Activated CD8-positive, alpha-beta memory T cell treated with anti-CD3 and anti-CD28 coated beads, Interleukin-2, amount 50 U/mL, for 1 hour (primary cell): ENCODE results near the gene MYO5B.
"Not testable (repeated sequence)": the region's sequence is repeated elsewhere in the genome, so short reads cannot be mapped to it uniquely, and the experiment has no call there.

Experiments
- DNase-seq: peaks from one replicate; pipeline ENCODE4 v3.0.0-alpha.2; 2020; ENCODE audit errors: extremely low read depth

Gene MYO5B

DNA sequence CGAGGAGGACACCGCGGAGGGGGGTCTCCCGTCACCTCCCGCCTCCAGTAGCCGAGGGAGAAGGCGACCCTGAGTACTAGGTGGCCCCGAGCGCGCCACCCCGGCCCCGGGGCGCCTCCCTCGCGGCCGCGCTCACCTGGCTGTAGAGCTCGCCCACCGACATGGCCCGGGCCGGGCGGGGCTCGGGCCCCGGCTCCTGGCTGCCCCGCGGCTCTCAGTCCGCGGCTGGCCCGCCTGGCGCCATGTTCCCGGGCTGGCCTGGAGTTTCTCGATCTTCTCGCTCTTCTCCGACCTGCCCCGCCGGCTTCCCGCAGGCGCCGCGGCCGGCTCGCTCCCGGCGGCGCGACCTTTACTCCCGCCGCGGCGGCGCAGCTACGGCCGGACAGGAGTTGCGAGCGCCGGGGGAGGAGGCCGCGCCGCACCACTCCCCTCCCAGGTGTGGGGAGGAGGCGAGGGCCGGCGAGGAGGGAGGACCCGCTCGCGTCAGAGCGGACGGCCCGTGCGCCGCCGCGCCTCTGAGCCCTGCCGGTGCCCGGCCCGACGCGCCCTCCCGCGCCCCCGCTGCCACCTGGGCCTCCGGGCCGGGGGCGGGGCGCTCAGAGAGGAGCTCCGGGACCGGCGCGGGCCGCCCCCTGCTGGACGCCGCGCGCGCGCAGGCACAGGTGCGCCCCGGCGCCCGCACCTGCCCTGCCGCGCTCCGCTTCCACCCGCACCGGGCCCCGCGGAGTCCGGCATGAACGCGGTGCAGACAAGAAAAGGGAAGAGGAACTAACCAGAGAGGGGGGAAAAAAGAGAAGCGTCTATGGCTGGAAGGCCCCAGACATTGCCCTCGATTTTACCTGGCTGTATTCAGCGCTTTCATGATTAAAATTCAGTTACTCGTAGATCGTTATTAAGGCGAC lies at the start of gene MYO5B:
Gene MYO5B, minus strand, starts transcription at position 517 of the 902 bp plus-strand sequence. Its CDS starts 354 bp downstream, at position 163.
- DNase-seq: no peak

DNA sequence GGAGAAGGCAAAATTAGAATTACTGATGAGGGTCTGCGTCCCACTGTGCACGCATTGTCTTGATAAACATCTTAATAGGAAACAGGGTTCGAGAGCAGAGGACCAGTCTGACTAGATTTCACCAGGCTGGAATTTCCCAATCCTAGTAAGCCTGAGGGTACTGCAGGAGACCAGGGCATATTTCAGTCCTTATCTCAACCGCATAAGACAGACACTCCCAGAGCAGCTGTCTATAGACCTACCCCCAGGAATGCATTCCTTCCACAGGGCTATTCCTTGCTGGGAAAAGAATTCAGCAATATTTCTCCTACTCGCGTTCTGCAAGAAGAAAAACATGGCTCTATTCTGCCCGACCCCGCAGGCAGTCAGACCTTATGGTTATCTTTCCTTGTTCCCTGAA lies 46.8 kb upstream of the MYO5B start:
- DNase-seq: not testable (repeated sequence)

DNA sequence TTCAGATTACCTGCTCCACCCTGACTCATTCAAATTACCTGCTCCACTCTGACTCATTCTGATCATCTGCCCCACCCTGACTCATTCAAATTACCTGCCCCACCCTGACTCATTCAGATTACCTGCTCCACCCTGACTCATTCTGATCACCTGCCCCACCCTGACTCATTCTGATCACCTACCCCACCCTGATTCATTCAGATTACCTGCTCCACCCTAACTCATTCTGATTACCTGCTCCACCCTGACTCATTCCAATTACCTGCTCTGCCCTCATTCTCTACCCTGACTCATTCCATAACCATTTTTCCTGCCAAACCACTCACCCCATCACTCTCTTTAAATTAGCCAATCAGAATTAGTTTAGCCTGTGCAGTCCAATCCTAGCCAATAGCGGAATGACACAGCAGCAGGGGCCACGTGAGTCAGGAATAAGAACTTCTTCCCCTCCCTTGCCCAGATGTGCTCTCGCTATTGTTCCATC lies 45.2 kb upstream of the MYO5B start:
- DNase-seq: no peak

DNA sequence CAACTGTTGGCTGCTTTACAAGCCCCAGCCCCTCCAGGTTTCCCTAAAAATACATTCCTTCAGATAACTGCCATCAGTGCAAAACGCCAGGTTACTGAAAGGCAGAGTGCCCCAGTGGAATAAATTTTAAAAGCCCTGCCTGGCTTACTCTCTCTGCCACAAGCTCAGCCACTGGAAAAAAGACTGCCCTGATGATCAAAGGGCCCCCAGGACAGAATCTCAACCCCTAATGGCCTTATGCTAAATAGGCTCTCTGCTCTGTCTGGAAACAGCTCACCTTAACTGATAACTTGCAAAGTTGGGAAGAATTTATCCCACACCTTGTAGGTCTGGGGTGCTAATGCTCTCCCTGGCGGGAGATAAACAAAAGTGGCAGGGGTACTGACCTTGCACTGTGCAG lies 37.5 kb upstream of the MYO5B start:
- DNase-seq: no peak

DNA sequence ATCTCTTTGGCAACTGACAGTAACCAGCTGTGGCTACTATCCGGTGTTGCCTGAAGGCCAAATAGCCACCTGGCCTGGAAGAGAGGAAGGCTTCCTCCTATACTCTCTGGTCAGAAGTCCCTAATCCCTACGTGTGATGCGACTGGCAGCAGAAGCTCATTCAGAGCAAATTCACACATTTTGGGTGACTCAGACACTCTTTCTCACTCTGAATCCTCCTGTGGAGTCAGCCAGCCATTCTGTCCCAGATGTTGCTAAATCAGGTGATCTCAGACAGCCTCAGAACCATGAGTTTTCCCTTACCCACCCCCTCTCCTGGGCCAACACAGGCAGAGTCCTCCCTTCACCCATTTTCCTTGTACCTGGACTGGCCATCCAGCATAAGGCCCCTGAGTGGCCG lies 36.7 kb upstream of the MYO5B start:
- DNase-seq: no peak

DNA sequence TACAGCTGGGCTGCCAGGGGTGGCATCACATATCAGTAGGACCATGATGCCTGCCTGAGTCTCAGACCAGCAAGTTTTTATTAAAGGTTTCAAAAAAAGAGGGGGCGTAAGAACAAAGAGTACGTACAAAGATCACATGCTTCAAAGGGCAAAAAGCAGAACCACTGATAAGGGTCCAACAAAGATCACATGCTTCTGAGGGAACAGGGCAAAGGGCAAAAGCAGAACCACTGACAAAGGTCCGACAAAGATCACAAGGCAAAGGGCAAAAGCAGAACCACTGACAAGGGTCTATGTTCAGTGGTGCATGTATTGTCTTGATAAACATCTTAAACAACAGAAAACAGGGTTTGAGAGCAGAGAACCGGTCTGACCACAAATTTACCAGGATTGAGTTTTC lies 25.3 kb upstream of the MYO5B start:
- not testable (repeated sequence) for DNase-seq

DNA sequence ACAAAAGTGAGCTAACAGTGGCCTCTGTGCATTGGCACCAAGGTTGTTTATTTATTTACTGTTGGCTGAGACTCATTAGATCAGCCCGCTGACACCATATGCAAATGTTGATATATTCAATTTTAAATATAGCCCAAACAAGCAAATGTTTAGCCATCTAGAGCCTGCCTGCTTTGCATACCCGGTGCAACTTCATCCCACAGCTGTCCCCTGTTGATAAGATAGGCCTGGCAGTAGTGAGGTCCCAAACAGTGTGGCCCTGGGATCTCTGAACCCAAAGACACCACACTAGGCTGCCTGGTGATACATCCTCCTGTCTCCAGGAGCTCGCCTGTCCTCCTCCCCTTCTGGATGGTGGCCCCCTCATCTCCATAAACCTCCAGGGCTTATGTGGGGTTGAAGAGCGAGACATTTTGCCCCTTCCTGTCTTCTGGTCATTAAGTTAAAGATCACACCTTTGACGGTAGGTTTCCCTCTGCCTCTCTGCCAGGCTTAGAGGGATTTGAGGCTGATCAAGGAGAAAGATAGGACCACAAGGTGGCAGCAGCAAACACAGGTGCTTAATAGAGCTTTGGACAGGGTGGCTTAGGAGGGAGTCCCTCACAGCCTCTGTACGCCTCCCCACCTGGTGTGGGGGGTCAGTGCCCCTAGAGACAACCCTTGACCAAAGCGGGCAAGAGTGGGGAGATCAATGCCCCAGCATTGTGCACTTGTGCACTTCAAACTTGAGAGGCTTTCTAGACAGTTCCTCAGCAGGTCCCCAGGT lies 23.7 kb upstream of the MYO5B start:
- no peak for DNase-seq

DNA sequence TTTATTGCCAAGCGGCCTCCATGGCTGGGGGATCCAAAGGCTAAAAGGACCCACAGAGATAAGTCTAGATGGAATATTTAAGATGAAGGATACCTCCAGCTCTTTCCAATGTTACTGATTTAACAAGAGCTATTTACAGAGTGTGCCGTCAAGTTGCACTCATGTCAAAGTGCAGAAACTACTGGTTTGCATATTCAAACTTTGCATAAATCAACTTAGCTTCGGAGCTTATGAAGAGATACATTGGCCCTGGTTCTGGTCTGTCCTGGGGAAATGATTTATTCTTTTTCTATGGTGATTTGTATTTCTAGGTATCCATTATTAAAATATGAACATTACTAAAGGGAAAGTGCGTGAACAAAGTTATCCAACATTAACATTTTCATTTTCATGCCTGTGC lies 14.4 kb upstream of the MYO5B start:
- DNase-seq: no peak

DNA sequence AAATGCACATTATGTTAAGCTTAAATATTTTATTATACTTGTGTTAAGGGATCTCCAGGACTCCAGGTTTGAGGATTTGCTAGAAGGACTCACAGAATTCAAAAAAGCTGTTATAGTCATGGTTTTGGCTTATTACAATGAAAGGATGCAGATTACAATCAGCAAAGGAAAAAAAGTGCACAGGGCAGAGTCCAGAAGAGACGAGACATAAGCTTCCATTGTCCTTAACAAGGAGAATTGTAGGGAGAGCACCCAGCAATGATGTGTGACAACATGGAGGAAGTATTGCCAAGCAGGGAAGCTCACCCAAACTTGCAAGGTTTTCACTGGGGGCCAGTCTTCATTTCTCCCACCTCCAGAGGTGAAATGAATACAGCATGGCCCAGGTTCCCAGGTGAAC lies 12.8 kb upstream of the MYO5B start:
- DNase-seq: no peak

DNA sequence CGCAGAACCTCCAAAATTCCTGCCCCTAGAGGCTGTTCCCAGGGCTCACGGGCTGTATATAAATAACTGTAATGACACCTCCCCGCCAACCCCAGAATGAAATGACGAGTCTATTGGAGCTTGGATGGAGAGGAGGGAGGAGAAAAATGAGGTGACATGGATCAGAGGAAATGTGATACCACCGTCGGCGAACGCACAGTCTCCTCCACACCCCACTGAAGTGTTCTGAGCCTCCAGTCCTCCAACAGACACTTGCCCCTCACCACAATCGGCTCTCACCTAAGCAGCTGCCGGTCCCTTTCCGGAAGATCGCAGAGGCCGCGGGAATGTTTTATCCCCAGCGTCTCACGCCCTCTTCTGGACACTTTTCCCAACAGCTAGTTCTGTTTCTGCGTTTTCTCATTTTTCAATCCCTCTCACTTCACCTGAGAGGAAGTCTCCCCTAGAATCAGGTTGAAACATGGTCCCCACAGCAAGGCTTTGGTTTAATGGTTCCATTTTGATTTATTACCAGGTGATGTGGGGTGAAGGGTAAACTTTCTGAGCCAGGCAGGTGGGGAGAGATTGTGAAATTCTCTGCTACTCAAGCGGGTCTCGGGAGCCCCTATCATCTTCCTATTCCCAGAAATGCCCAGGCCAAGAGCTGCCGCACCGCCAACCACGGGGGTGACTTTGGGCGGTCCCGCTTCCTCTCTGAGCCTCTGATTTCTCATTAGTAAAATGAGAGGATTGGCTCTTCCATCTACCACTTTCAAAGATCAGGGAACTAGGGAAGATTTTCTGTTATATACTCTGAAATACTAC lies 9.1 kb upstream of the MYO5B start:
- DNase-seq: no peak

DNA sequence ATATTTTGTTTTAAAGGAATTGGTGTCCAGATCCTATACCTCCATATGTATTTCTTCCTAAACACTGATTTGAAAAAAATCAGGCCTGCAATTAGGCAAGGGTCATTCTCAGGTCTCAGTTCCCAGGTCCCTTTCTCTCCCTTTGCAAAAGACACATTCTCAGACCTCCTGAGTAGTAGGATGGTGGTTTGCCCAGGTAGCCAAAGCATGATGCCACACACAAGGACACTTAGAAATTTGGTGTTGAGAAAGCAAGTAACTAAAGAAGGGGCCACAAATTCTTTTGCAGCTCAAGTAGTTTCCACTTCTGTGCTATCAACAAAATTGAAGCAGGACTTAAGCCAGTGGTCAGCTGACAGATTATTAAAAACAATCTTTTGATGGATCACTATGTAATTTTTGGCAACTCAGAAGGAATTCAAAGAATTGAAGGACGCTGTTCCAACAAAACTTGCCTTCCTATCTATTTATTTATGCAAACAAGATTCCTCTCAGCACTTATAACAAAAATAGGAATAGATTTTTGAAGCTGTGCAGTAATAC lies 6.6 kb upstream of the MYO5B start:
- DNase-seq: no peak

DNA sequence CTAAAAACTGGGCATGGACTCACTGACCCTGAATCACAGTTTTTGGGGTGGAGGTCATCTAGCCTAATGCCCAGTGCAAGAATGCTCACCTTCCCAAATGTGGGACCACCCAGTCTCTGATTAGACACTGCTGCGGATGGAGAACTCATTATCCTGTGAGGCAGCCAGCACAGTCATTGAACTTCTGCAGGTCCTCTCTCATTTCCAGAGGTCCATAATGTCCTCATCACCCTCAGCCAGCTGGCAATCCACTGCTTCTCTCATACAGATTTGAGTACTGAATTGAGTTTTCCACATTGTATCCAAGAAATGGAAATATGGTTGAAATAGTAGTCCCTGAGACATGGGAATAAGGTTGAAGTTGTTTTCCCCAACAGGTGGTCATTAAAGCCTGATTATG lies 5.0 kb upstream of the MYO5B start:
- no peak for DNase-seq

DNA sequence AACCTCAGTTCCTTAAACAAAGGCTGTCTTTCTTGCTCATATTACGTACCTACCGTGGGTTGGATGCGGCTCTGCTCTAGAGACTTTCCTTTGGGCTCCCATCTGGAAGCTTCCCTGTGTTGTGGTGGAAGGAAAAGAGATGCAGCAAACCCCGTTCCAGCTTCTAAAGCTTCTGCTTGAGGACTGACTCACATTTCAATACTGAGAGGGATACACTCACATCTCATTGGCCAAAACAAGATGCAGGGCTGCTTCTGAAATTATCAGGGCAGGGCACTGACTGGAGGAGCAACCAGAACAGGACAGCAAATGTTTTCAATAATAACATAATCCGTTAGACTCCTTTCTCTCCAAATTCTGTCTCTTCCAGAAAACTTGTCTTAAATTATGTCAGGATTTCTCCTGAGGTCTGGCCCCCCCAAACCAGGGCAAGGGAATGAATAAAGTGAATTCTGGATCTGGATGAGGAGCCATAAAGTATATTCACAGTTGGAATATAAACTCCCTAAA lies 4.5 kb upstream of the MYO5B start:
- DNase-seq: no peak

DNA sequence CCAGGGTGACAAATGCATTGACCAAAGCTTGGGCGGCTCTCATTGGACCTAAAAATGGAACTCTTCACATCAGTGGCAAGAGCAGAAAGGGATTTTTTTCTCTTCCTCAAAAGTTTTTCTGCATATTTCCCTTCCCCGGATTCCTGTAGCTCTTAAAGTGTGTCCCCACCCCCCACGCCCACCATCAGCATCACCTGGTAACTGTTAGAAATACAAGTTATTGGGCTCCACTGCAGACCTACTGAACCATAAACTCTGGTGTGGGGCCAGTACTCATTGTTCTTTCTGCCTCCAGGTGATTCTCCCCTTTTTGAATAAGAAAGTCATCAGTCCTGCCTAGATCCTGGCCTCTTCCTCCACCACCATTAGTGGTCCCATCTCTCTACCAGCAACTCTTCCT lies 1.3 kb upstream of the MYO5B start:
- DNase-seq: no peak

DNA sequence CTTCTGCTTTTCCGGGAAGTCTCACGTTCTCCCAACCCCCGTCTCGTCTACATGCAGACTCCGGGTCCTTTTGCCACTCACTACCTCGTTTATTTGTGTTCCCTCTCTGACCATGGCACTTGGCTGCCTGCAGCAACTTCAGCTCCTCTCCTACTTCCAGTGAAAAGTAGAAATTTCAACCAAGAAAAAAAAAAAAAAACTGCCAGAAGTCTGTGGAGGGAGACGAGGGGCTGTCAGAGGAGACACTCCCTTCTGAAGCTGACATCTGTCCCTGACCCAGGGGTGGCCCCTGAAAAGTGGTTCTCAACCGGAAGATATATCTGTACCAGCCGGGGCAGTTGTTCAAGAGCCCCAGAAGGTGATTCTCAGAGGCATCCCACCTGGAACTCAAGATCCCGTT lies 742 bp upstream of the MYO5B start:
- no peak for DNase-seq

DNA sequence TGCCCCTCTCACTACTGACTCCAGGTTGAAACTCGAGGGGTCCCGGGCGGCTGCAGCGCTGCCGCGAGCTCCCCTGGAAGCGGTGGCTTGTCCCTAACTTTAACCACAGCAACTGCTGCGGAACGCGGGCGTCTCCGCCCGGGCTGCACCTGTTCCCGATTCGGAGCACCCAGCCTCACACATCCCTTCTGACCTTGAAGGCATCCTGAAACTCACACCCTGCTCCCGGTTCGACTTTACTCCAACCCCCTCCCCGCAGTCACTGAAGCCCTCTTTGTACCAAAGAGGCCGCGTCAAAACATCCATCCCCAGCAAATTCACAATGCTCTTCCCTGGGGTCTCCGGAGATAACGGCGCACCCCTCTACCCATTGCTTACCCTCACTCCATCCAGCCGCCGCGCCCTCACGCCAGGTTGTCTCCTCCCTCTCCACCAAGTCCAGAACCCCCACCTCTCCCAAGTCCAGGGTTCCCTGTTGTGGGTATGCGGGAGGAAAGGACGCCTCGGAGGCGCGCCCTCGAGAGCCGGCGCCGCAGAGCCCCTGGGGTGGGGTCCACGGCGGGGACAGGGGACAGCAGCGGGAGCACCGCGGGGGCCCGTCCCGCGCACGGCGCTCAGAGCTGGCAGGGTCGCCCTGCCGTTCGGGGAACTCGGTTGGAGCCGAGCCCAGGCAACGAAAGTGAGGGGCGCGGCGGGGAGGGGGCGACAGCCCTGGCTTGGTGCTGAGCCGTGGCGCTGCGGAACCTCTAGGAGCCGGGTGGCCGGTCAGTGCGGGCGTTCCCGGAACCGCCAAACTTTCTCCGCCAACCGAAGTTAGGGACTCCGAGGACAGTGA lies 934 bp downstream of the MYO5B start:
- no peak for DNase-seq

DNA sequence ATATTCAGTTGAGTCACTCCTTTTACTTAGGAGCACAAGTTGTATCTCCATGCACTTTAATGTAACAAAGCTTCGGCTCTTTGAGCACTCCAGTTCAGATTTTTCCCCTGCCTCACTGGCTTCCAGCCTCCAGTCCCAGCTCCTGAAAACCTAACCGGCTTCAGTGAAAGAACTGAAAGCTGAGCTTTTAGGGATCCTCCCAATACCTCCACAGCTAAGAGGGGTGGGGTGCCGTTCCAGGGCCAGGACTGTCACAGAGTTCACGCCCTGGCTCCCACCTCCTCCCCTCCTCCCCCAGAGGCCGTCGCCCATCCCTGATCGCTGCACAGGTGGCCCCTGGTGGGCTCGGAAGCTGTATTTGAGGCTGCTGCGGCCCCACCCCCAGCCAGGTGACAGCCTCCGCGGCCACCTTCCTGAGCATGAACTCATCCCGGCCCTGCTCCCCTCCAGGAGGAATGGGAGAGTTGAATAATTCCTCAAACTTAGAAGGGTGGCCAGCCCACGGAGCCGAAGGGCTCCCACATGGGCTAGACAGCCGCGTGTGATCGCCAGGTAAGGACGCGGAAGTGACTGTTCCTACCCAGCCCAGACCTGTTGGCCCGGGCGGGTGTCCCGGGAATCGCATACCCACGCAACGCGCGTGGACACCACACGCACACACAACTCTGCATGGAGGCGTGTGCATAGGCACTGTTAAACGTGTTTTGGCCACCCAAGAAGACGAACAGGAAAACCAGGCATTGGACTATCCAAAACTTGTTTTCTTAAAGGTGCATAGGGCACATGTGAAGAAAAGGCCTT lies 1.8 kb downstream of the MYO5B start:
- no peak for DNase-seq

DNA sequence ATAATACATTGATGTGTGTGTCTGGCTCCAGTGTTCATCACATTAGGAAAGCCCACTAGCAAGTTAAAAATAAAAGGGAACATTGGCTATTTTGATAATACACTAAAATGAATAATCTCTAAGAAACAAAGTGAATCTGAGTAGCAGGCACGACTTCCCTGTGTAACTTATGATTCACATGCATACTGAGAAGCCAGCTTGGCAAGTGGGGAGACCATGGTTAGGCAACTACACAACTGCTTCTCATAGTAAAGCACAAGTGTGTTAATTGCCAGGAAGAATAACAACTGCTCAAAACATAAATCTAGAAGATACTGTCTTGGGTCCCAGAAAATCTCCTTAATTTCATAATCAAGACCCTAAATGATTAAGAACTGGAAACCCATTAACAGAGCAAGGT lies 4.0 kb downstream of the MYO5B start:
- DNase-seq: no peak

DNA sequence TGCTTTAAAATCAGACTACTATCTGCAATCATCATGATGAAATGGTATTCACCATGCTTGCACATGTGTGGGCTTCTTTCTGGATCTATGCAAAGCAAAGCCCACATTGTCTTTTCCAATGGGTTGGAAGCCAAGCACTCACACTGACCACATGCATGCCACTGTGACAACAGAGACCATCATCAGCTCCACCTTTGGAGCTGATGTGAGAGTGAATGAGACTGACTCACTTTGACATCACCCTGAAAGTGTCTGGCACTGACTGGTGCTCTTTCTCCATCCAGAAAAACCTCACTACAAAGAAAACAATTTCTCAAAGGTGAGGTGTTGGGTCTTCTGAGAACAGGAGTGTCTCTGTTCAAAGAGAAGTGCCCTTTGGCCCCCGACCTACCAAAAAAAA lies 4.7 kb downstream of the MYO5B start:
- DNase-seq: no peak

DNA sequence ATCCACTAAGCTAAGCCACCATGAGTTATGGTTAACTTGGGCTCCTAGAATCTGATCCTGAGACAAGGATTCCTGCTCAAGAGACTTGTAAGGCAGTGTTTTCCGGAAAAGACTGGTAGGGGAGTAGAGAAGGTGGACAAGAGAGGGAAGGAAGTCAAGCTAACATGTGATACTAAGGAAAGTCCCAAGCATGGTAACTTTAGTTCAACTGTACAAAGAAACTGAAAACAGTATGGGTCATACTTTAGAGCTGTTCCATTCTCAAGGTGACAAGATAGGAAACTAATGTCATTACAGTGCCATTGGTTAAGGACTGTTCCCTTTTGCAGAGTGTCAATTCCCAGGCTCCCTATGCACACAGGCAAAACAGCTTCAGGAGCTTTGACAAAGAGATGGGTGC lies 5.8 kb downstream of the MYO5B start:
- DNase-seq: no peak
